GM21619 (cell line): Measurements from ENCODE around the gene SEC14L2.

Source experiments
- ATAC-seq: cut with Tn5 transposase; IDR thresholded peaks from one replicate; pipeline ENCODE4 v1.9.1; 2021; ENCODE audit not compliant: unreplicated experiment

Gene SEC14L2

DNA sequence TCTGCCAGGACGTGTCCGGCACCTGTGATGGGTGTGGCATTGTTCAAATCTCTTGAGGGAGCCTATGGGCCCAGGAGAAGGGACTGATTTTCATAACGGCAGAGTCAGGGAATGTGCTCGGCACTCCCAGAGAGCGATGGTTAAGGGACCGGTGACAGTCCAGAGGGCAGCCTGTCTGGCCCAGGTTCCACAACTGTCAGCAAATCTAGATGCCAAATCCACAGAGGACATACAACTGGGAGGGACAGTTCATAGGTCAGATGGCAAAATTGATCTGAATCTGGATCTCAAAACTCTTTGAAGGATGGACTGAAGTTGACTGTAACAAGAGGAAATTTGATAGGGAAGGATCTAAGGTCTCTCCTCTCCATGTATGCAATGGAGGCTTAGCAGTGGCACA is 7.5 kb downstream of the SEC14L2 start:
- no peak for ATAC-seq

DNA sequence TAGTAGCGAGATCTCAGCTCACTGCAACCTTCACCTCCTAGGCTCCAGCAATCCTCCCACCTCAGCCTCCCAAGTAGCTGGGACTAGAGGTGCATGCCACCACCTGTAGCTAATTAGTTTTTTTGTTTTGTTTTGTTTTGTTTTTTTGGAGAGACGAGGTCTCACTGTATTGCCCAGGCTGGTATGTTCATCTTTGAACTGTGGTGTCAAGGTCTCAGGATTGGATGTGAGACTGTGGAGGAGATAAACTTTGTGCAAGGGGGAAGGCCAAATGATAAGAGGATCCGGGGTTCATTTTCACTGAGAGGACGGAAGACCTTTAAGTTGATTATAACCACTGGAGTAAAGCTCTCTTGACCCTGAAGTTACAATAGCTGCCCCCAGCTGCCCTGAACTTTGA is 8.9 kb downstream of the SEC14L2 start:
- no peak for ATAC-seq

DNA sequence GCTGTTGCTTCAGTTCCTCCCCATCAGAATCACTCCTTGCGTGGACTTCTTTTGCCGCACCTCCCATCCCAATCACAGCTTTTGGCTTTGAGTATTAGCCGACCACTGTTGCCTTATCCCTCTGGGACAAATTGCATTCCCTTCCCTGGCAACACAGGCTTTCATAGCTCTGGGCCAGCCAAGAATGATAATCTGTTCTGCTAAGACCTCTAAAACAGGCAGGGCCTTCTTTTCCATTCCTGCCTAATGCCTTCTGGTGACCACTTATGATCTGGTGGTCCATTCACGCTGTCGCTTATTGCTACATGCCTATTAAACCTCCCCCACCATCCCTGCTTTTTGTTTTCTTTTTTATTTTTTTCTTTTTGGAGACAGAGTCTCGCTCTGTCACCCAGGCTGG is 9.6 kb downstream of the SEC14L2 start:
- ATAC-seq: no peak

DNA sequence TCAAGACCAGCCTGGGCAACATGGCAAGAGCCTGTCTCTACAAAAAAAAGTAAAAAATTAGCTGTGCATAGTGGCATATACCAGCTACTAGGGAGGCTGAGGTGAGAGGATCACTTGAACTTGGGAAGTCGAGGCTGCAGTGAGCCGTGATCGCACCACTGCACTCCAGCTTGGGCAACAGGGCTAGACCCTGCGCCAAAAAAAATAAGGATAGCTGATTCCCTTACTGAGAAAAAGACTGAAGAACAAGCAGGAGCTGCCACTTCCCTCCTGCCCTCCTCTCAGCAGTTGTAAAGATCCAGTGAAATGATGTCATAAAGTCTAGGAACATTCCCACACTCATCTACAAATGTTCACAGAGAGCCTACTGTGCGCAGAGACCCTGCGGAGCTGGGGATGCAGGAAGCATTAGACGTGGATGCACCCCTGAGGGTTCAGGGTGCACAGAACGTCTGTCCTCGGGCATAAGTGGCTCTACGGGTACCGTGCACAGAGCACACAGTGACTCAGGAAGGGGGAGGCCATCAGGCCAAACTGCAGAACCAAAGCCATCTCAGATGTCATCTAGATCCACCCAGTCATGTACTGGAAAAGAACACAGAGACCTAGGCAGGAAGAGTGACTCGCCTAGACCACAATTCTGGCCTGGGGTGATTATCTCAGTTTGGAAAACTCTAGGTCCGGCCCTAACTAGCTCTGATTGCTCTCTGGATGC is 11.7 kb downstream of the SEC14L2 start:
- no peak for ATAC-seq

DNA sequence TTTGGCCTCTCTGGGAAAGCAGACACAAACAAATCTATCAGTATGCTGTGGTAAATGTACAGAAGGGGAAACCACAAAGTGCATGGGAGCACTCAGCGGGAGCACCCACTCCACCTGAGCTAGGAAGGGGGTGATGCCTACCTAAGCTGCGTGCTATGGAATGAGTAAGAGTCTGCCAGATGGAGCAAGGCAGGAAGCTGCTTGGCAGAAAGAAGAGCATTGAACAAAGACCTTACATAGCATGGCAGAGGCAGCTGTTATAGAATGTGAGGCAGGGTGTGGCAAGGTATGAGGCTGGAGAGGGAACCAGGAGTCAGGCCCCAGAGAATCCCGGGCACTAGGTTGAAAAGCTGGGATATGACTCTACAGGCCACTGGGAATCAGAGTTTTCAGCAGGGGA is 15.0 kb downstream of the SEC14L2 start:
- ATAC-seq: no peak

DNA sequence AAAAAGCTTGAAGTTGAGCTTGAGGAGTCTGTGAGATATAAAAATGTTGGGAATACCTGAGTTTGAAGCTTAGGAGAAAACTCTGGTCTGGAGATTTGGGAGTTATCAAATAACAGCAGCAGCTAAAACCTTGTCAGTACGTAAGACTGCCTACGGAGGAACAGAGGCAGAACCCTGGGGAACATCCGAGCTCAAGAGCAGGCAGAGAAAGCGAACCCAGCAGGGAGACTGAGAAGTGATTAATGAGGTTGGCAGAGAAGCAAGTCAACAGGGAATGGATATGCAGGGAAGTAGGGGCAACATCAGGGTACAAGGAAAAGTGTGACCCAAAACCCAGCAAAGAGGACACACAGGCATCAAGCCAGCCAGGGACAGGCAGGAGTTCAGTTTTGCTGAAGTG is 16.2 kb downstream of the SEC14L2 start:
- no peak for ATAC-seq

DNA sequence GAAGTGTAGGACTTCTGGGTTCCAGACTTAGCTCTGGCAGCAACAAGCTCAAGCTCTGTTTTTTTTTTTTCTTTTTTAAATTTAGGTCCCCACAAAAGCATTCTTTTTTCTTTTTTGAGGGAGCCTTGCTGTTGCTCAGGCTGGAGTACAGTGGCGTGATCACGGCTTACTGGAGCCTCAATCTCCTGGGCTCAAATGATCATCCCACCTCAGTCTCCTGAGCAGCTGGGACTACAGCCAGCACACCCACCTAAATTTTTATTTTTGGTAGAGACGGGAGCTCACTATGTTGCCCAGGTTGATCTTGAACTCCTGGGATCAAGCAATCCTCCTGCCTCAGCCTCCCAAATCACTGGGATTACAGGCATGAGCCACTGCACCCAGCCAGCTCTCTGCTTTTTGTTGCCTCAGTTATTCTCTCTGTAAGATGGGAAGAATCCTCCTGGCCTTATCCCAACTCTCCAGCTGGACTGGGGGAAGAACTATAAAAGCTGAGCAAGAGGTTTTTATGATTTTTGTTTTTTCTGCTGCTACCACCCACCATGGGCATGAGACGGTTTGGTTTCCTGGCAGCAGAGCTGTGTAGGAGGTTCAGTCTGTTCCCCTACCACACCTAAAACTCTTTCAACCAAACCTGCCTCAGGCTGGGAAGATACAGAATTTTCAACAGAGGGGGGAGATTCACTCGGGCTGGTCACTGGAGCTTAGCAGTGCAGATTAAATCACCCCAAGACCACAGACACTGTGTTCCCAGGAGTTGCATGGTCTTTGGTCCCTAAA is 17.1 kb downstream of the SEC14L2 start:
- no peak for ATAC-seq

DNA sequence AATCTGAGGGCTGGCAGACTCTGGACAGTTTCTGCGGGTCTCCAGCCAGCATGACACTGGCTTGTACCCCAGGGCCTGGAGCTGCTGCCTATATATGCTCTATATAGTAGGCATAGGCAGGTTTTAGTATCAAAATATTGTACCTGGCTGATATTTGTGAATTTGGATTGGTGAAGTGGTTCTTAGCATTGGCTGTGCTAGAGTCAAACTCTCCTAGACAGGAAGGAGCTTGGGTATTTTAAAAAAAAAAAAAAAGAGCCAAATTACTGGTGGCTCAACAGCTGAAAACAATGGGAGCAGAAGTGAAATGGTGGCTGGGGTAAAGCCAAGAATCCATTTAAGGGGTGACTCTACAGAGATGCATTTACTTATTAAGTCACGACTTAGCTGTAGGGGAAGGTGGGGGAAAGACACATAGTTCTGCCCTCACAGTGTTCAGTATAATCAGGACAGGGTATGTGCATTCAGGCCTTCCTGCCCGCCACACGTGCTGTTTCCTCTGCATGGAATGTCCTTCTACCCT is 17.8 kb downstream of the SEC14L2 start:
- no peak for ATAC-seq

DNA sequence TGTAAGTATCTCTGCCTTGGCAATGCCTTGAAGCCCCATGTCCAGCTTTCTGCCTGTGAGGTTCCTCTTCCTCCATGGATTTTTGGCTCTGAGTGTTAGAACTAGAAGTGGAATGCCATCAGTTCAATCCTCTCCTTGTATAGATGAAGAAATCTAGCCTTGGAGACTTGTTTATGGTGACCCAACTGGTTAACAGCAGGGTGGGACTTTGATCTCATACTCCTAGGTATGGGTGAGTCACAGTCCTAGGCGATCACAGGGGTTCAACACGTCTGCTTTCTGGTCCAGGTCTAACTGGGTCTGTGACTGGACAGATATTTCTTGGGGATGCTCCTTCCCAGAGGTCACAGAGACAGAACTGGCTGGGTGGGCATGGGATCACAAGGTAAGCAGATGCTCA is 19.6 kb downstream of the SEC14L2 start:
- ATAC-seq: no peak

DNA sequence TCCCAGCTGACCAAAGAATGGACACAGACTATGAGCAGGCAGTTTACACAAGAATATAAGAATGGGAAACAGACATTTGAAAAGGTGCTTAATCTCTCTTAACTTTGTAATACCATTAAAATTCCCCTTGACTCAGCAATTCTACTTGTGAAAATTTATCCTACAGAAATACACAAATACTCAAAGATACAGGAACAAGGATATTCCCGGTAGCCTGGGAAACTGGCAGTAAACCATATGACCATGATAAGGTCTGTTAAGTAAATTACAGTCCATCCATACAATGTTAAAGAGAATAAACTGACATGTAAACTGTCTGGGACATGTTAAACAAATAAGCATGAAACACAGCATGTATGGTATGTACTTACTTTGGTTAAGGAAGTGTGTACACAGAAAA is 20.0 kb downstream of the SEC14L2 start:
- ATAC-seq: no peak

DNA sequence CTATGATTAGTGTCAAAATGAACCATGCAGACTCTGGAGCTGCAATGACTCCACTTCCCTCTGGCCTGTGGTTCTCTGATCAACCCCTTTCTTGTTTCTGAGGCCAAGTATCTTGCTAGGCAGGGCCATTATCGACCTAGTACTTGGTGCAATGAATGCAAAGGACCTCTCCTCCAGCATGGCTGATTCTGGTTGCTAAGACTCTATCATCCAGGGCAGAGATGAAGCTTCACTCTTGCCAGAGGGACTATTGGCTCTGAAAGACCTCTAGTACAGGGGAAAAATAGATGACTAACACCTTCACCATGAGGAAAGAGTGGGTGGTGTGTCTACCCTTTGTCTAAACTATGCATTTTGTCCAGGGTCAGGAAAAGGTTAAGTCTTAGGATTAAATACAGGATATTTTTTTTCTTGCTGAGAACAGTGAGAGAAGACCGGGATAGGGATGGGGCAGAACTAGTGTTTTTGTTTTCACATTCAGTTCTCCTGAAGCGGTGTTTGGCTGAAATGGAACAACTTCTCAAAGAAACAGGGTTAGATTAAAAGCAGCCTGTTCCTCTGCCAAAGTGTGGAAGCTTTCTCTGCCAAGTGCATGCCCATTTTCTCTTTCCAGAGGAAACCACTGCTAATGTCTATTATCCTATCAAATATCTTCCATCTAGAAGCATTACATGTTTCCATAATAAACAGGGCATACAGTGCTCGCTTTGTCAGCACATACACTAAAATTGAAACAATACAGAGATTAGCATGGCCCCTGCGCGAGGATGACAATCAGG is 23.7 kb downstream of the SEC14L2 start:
- ATAC-seq: no peak

DNA sequence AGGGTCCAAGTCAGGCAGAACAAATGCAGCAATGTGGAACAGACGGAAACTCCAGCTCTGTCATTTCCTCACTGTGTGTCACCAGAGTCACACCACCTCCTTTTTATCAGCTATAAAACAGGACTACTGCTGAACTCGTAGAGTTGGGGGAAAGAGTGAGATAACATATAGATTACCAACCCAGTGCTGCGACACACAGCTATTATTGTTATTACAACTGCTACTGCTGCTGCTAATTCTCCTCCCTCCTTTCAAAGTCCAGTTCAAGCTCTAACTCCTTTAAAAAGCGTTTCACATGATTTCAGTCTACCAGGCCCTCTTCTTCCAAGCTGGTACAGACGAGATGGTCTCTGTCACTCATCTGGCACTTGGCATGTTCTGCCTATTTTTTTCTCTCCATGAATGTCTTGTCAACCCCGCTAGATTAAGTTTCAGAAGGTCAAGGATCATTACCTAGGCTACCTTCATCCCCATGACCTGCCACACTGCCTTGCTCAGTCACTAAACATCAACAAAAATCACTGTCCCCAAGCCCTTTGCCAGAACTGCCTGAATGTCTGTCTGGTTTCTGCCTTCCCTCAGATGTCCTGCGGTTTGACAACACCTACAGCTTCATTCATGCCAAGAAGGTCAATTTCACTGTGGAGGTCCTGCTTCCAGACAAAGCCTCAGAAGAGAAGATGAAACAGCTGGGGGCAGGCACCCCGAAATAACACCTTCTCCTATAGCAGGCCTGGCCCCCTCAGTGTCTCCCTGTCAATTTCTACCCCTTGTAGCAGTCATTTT is 25.1 kb downstream of the SEC14L2 start:
- ATAC-seq: no peak

DNA sequence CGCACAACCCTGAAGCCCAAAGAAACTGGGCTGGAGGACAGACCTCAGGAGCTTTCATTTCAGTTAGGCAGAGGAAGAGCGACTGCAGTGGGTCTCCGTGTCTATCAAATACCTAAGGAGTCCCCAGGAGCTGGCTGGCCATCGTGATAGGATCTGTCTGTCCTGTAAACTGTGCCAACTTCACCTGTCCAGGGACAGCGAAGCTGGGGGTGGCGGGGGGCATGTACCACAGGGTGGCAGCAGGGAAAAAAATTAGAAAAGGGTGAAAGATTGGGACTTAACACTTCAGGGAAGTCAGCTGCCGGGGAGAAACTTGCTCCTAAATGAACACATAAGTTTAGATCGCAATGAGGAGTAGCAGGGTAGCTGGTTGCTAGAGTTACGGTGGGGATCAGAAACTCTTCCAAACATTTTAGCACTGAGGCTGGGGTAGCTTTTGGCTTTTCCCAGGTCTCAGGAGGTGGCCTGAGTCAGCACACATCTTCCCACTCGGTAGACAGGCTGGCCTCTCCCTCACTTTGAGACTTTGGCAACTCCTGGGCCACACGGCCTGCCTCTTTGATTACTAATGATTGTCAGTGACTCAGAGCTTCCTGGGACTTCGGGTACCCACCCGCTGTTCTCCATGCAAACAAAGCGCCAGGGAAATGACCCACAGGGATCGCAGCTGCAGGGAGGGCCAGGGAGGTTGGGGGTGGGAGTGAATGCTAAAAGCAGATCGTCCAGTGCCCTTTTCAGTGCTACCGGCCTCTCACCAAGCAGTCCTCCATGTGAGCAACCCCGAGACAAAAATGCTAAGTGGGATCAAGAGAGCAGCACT is 25.9 kb downstream of the SEC14L2 start:
- ATAC-seq: no peak

DNA sequence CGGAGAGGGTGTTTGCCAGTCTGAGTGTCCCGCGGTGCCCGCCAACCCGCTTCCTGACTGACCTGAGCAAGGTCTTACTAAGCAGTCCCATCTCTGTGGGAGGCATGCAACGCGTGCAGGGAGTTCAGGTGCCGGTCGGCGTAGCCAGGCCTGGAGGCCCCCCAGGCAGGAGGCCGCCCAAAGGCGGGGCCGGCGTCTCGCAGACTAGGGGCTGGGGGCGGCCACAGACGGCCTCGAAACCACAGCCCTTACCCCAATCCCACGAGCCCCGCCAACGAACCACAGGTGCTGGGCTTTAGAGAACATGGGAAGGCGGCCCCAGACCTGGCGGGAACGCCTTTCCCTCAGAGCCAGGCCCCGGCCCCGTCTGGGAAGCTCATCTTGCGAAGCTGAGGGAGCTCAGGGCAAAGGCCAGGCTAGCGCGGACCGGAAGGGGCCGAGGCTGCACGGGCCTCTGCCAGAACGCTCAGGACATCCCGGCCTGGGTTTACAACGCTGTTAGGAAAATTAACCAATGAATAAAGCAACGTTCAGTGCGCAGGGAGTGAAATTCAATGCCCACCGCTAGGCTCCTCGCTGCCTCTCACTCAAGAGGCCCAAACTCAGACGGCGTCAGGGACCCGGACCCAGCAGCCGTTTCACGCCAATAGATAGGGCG is 26.6 kb downstream of the SEC14L2 start:
- ATAC-seq: peak; percentile 22

DNA sequence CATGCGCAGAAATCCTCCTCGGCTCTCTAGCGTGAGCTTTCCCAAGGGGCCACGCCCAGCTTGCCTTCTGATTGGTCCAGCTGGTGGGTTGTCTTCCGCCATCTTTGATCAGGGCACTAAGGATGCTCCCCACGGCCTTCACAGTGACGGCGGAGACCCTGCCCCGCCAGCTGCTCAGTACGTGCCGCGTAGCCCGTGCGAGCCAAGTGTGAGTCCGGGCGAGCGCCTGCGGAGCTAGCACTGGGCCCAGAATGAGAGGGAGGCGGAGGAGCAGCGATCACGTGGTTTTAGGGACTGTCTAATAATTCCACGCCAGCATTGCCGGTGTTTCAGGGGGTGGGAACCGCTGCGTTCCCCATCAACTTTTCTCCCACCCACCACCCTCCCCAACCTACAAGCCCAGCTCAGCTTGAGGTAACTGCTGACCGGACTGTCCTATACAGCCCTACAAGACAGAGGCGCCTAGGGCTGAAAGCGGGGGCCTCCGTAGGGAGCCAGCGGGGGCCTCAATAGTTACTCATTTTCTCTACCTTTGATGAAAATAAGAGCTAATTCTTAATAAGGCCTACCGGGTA is 27.2 kb downstream of the SEC14L2 start:
- ATAC-seq: peak; percentile 76

DNA sequence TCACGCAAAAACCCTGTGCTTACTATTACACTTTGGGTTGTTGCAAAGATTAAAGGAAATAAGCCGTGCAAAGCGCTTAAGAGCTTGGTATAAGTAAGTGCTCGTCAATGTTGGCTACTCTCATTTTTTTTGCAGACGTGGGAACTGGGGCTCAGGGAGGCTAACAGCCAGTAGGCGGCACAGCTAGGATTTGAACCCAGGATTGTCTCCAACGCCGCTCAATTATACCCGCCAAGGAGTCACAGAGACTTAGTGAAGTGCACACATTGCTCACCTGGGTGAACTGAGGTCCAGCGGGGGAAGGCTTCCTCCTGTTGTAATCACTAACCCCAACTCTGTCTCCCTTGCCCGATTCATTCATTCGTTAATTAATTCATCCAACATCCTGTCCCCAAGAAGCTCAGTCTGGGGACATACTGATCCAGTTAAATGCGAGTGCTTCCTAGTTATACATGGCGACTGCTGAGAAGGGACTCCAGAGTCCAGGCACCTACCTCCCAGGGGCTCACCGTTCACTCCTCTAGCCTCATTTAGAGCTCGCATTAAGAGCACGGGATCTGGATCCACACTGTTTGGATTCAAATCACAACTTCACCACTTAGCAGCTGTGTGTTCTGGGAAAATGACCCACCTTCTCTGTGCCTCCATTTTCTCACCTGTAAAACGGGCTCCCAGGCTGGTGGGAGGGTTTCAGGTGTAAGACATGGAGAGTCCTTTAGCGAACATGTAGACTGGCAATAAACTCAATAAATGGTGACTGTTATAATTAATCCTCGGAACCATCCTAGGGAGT is 27.9 kb downstream of the SEC14L2 start:
- ATAC-seq: no peak

DNA sequence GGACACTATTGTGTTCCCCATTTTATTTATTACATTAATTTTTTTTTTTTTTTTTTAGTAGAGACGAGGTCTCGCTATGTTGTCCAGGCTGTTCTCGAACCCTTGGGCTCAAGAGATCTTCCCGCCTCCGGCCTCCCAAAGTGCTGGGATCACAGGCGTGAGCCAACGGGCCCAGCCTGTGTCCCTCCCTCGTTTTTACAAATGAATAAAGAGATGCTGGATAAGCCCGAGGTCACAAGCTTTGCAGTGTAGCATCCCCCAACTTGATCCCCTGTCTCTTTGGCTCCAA is 28.5 kb downstream of the SEC14L2 start:
- no peak for ATAC-seq

DNA sequence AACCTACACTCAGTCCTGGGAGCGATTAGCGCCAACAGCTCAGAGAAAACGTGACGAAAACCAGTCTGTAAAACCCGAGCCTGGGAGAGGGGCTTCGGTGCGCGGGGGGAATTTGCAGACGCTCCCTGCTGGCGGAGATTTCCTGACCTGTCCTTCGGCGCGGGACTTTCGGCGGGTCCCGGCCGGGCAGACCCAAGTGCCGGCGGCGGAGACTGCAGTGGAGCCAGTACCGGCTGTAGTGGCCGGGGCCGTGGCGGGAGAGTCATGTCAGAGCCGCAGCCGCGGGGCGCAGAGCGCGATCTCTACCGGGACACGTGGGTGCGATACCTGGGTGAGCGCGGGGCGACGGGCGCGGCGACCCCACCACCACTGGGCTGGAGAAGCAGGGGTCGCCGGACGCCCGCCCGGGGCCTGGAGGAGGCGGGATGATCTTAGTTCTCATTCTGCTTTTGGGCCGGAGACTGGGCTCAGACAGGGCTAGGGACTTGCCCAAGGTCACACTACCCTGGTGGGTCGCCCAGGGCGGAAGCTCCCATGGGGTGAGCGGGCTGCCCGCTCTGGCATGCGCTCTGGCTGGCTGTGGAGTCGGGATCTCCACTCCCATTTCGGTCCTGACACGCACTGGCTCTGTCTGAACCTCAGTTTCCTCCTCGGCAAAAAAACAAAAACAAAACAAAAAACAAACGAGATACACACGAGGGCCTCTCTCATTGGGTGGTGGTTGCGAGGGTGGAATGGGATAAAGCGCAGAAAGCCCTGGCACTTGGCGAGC is 29.0 kb downstream of the SEC14L2 start, which contains the start of gene MTFP1:
TSS of gene MTFP1 (plus strand) at position 153 of the 772 bp plus-strand sequence. CDS start at position 265, 112 bp downstream.
- no peak for ATAC-seq
